T-helper 9 cell (primary cell): ENCODE results near the gene BRCA2.

ENCODE experiments used
- DNase-seq: peaks from one replicate; pipeline ENCODE4 v3.0.0-alpha.2; 2020
- total RNA-seq, 2 donors: gene quantifications; one replicate each; lab custom pipeline; 2026; lab: John Stamatoyannopoulos, UW

BRCA2 gene, protein sequence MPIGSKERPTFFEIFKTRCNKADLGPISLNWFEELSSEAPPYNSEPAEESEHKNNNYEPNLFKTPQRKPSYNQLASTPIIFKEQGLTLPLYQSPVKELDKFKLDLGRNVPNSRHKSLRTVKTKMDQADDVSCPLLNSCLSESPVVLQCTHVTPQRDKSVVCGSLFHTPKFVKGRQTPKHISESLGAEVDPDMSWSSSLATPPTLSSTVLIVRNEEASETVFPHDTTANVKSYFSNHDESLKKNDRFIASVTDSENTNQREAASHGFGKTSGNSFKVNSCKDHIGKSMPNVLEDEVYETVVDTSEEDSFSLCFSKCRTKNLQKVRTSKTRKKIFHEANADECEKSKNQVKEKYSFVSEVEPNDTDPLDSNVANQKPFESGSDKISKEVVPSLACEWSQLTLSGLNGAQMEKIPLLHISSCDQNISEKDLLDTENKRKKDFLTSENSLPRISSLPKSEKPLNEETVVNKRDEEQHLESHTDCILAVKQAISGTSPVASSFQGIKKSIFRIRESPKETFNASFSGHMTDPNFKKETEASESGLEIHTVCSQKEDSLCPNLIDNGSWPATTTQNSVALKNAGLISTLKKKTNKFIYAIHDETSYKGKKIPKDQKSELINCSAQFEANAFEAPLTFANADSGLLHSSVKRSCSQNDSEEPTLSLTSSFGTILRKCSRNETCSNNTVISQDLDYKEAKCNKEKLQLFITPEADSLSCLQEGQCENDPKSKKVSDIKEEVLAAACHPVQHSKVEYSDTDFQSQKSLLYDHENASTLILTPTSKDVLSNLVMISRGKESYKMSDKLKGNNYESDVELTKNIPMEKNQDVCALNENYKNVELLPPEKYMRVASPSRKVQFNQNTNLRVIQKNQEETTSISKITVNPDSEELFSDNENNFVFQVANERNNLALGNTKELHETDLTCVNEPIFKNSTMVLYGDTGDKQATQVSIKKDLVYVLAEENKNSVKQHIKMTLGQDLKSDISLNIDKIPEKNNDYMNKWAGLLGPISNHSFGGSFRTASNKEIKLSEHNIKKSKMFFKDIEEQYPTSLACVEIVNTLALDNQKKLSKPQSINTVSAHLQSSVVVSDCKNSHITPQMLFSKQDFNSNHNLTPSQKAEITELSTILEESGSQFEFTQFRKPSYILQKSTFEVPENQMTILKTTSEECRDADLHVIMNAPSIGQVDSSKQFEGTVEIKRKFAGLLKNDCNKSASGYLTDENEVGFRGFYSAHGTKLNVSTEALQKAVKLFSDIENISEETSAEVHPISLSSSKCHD (N-terminal part only)
- 8.7 to 12.2 reads per million in 2 donors for total RNA-seq

DNA sequence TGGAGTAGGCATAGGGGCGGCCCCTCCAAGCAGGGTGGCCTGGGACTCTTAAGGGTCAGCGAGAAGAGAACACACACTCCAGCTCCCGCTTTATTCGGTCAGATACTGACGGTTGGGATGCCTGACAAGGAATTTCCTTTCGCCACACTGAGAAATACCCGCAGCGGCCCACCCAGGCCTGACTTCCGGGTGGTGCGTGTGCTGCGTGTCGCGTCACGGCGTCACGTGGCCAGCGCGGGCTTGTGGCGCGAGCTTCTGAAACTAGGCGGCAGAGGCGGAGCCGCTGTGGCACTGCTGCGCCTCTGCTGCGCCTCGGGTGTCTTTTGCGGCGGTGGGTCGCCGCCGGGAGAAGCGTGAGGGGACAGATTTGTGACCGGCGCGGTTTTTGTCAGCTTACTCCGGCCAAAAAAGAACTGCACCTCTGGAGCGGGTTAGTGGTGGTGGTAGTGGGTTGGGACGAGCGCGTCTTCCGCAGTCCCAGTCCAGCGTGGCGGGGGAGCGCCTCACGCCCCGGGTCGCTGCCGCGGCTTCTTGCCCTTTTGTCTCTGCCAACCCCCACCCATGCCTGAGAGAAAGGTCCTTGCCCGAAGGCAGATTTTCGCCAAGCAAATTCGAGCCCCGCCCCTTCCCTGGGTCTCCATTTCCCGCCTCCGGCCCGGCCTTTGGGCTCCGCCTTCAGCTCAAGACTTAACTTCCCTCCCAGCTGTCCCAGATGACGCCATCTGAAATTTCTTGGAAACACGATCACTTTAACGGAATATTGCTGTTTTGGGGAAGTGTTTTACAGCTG lies at the start of gene BRCA2, which contains the start of gene ZAR1L:
Gene BRCA2 (plus strand): TSS at position 271 of the 790 bp plus-strand sequence. CDS start 953 bp downstream, outside the sequence.
Gene ZAR1L (minus strand): TSS at position 126 of the 790 bp plus-strand sequence. CDS start 3,438 bp downstream, outside the sequence.
- peak; percentile 78 for DNase-seq

GRCh38 chr13:32265726-32266125 lies 49.6 kb upstream of the BRCA2 start:
- no peak for DNase-seq

- no peak for DNase-seq
Measured at GRCh38 chr13:32266130-32266529, 49.2 kb upstream of the BRCA2 start.

DNA sequence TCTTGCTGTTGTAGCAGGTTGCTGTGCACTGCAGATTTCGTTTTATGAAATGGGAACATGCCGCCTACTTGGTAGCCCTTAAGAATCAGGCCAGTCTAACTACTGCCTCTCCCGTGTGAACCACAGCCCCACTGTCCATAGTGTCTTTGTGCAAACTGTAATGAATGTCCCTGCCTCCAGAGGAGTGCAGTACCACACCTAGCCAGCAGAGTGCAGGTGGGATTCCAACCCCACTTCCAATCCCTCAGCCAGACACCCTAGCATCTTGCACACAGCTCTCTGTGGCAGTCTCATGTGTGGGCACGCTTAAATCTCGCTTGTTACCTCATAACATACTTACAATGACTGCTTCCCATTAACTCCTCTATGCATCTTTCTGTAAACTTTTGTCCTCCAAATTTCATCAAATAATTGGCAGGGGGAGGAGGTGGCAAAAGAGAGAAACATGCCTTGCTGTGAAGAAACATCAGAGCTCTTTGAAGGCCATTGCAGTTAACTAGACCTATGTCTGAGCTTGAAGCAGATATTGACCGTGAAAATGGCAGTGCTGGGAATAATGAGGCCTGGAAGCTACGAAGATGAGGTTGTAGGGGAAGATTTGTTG lies 47.4 kb upstream of the BRCA2 start:
- DNase-seq, result peak; percentile 44

- no peak for DNase-seq
Measured at GRCh38 chr13:32272021-32272683, 43.2 kb upstream of the BRCA2 start.

GRCh38 chr13:32277839-32278238 lies 37.5 kb upstream of the BRCA2 start:
- DNase-seq, result no peak

DNA sequence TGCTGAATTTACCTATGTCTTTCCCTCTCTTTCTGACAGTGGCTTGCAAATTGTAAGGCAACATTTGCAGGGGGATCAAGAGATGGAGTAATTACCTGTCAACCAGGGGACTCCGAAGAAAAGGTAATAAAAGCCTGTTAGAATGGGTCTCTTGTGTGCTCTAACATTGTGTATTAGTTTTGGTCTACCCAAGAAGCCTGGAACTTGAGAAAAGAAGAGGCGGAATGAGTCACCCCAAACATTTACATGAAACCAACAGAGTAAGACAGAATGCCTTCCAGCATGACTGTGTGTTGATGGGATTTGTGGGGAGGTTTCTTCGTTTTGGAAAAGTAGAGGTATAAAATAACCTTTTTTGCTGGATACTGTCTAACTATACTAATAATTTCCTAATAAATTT lies 36.9 kb upstream of the BRCA2 start:
- DNase-seq, result no peak

DNA sequence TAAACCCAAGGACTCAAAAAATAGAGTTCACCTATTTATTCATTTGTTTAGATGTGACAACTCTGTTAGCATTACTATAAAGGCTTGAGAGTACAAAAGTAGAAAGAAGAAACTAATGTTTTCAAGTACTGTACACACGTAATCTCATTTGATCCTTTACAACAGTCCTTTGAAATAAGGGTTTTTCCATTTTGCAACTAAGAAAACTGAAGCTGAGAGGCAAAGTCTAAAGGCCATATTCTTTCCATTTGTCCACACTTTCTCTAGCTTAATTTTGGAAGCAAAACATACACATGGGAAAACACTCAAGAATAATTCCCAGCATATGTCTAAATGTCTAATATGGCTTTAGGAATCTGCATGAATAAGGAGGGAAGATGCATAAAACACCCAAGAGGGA lies 34.2 kb upstream of the BRCA2 start:
- no peak for DNase-seq

- no peak for DNase-seq
Measured at GRCh38 chr13:32282096-32282711, 33.1 kb upstream of the BRCA2 start.

DNA sequence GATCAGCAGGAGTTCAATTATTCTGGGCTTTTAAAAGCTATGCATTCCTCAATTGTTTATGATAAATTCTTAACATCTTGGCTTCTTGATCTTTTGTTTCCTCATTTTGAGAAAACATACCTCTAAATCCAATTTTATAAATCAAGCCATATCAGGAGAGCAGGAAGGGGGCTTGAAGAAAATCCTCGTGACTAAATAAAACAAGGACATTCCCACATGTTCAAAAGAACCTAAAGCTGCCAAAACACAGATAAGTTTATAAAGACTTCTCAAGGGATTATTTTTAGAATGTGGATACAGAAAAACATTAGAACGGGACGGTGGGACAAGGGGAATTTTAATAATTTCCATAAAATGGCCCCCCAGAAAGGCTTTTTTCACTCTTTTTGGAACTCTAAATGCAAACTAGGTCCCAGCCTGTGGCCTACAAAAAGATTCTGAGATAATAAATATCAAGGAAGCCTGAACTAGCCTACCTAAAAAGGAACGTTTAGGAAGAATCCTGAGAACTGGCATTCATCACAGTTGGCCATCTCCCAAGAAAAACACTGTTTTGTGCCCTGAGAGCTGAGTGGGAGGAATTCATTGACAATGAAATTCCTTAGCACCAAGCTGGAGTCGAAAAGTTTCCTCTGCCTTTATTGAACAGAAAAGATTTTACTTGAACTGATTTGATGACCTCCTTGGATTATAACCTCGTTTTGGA lies 30.2 kb upstream of the BRCA2 start:
- no peak for DNase-seq

- no peak for DNase-seq
Measured at GRCh38 chr13:32285633-32285965, 29.7 kb upstream of the BRCA2 start.

- DNase-seq, result no peak
Measured at GRCh38 chr13:32297206-32297605, 18.1 kb upstream of the BRCA2 start.

GRCh38 chr13:32298695-32299094 lies 16.6 kb upstream of the BRCA2 start:
- DNase-seq, result no peak

DNA sequence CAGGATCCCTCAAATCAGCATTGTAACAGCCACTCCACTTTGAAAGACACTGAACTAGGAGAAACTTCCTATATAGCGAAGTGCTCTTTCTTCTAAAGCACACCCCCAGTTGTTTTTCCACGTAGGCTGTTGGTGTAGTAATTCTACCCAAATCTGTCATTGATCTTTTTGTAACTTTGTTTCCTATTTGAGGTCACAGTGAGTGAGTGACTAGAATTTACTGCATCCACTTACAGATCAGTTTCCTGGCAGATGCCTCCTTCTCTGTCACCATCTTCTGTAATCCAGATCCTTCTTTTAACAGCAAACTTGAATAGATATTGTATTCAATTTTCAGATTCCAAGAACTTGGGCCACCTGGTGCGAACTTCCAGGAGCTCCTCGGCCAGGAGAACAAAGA lies 15.4 kb upstream of the BRCA2 start:
- no peak for DNase-seq

- DNase-seq, result no peak
Measured at GRCh38 chr13:32300406-32300805, 14.9 kb upstream of the BRCA2 start.

GRCh38 chr13:32300920-32301319 lies 14.4 kb upstream of the BRCA2 start:
- DNase-seq, result no peak

DNA sequence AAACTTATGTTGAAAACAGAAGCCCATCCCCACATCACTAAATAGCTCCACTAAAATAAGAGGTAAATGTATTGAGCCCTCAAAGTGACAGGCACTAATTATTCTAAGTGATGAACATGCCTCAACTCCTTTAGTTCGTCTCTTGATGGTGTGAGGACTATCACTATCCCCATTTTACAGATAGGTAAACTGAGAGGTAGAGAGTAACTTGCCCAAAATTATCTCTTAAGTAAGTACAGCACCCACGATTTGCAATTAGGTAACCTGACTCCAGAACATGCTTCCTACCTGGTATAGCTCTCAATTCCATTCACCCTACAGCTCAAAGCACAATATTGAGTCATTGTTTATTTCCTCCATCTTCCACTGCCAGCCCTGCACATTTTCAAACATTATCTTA lies 12.8 kb upstream of the BRCA2 start:
- DNase-seq, result no peak

DNA sequence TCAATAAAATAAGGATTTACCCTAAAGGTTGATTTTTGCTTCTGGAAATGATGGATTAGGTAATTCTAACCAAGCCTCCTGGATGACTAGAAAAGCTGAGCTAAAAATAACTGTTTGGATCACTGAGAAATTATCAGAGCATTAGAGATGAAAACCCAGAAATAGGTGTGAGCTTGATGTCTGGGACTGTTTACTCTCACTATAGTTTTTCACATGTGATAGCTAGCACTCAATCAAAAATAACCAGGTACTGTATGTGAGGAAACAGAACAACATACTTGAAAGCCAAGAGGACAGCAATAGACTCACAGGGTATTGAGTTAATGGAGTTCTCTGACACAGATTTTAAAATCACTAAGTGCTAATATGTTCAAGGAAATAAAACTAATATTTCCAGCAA lies 9.7 kb upstream of the BRCA2 start:
- no peak for DNase-seq

- no peak for DNase-seq
Measured at GRCh38 chr13:32309312-32310133, 5.8 kb upstream of the BRCA2 start.
